ENCODE data around the gene SNTG2.
"Not testable (repeated sequence)": the region's sequence is repeated elsewhere in the genome, so short reads cannot be mapped to it uniquely, and the experiment has no call there.

Gene SNTG2

DNA sequence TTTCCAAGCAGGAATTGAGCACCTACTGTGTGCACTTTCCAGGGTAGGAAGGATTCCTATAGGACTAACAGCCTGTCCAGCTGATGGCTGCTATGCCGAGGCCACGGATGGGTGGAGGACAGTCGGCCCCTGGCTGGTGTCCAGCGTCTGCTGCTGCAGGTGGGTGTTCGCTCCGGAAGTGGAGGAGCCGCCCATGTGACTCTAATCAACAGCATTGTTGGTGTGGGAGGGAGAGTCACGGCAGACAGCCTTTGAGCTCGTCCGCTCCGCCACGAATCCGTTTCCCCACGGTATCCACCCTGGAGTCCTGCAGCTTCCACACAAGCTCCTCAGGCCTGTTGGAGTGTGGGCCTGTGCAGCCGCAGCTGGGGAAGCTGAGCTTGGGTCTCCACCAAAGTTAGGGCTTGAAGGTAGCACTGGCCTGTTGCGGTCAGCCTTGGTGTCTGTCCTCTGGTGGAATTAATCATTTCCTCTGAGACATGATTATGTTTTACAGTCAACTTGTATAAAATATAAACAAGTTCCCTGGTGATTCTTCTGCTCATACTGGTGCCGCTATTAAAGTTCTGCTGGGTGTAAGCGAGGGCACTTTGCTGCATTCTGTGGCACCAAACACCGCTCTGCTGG, 276.7 kb downstream of the SNTG2 start:
- in situ Hi-C loops (cut with MboI; ENCODE audit: low sequenced_read_pairs), result no loop called here

DNA sequence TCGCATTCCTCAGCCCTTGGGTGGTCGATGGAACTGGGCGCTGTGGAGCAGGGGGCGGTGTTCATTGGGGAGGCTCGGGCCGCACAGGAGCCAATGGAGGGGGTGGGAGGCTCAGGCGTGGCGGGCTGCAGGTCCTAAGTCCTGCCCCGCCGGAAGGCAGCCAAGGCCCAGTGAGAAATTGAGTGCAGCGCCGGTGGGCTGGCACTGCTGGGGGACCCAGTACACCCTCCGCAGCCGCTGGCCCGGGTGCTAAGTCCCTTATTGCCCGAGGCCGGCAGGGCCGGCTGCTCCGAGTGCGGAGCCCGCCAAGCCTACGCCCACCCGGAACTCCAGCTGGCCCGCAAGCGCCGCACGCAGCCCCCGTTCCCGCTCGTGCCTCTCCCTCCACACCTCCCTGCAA, 278.9 kb downstream of the SNTG2 start:
- in situ Hi-C loops (cut with MboI; ENCODE audit: low sequenced_read_pairs), result not testable (repeated sequence)

DNA sequence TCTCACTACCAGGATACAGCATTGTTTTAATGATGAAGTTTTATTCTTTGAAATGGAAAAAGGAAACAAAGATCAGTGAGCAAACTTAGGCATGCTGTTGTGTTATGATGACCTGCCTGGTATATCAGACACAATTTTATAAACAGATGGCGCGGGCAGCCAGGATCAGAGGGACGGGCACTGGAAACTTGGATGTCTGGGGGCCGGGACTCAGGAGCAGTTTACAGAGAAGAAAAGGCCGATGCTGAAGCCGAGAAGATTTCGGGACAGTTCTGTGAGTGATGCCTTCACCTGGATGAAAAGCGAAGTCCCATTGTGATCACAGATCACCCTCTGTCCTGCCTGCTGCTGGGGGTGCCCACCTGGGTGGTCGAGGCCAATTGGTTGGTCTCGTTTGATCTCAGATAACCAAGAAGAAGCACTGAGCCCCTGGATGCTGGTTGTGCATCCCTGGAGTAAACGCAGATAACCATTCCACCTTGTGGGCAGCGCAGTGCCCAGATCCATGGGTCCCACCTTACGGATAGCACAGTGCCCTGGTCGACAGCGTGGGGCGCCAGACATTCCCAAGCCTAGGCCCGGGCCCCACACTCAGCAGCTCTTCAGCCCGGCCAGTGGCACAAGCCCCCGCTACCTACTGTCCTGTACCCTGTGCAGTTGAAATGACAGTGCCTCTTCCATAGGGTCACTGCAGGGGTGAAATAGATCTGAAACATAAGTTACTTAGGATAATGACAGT, 279.7 kb downstream of the SNTG2 start:
- in situ Hi-C loops (cut with MboI; ENCODE audit: low sequenced_read_pairs), result no loop called here

DNA sequence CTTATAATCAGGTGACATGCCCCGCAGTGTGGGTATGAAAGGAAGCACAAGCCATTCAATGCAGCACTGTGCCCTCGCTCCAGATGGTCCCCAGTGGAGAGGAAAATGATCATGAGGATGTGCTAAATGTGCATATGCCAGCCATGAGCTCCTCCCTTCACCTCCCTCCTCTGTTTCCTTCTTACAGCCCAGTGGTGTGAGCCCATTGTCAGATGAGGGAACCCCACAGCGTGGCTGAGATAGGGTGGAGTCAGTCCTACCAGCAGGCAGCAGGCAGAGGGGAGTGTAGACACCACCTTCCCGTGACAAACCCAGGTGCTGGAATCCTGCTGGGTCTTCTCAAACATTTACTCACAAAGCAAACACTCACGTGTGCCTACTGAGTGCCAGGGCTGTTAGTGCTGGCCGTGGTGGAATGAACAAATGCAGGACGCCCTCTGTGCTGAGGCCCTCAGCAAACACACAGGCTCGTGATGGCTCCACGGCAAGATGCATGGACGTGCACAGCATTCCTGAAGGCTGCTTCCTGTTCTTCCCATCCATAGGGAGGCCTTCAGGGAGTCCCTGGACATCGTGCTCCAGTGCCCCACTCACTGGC, 280.9 kb downstream of the SNTG2 start:
- in situ Hi-C loops (cut with MboI; ENCODE audit: low sequenced_read_pairs), result no loop called here

DNA sequence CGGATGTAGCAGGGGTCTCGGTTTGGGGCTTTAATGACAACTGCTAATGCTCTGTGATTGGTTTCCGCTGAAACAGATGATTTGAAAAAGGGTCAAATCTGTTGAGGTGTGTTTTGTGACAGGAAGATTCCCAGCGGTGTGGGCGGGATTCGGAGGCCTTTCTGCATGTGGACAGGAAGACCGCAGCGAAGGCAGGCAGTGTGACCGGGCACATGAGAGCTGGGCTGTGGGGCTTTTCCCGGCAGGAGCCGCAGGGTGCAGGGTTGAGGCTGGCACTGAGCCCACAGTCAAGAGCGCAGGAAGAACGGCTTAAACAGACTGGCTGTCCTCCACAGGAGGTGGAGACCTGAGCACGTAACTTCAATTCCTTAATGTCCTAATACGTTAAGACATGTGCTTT, 282.6 kb downstream of the SNTG2 start:
- in situ Hi-C loops (cut with MboI; ENCODE audit: low sequenced_read_pairs), result no loop called here

DNA sequence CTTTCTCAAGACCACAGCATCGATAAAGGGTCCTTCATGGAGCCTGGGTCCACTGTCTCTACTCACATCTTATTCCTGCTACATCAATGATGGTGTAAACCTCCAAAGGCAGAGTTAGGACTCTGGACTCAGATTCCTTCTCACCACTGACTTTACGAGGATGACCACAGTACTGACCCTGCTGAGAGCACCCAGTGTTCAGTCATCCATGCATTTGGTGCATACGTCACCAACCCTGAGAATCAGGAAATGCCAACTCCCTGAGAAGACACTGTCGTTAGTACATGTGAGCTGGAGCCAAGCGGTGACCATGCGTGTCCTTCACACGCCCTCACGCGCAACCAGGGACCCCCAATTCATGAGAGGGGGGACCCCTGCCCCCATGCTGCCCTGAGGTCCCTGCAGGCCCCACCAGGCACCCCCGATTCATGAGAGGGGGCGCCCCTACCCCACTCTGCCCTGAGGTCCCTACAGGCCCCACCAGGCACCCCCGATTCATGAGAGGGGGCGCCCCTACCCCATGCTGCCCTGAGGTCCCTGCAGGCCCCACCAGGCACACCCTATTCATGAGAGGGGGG, 284.2 kb downstream of the SNTG2 start:
- in situ Hi-C loops (cut with MboI; ENCODE audit: low sequenced_read_pairs), result no loop called here

DNA sequence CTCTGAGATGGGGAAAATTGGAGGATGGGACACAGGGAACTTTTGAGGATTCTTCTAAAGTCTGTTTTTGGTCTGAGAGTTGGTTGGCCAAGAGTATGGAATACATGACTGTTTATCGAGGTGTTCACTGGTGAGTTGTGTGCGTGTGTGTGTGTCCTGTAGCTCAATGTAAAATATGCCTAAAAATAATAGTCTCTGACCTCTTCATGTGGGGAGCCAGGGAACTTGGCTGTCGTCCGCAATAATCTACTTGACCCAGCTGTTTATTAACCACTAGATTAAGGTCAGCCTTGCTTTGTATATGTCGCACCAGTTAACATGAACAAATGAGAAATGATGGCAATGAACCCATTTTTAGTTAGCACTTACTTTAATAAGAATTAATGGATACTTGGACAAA, 285.2 kb downstream of the SNTG2 start:
- in situ Hi-C loops (cut with MboI; ENCODE audit: low sequenced_read_pairs), result no loop called here

DNA sequence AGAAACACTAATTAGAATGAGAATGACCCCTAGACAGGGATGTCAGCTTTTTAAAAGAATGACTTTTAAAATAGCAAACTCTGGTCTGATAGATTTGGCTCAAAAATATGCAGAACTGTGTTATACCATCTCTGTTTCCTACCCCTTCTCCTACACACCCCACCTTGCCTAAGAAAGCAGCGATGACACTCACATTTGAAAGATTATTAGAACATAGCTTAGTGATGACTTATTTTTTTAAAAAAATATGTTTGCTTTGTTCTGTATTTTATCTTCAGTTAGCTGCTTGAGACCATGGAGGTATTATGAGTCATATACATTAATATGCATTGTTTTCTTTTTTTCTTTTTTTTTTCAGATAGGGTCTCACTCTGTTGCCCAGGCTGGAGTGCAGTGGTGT, 286.0 kb downstream of the SNTG2 start:
- in situ Hi-C loops (cut with MboI; ENCODE audit: low sequenced_read_pairs), result no loop called here

DNA sequence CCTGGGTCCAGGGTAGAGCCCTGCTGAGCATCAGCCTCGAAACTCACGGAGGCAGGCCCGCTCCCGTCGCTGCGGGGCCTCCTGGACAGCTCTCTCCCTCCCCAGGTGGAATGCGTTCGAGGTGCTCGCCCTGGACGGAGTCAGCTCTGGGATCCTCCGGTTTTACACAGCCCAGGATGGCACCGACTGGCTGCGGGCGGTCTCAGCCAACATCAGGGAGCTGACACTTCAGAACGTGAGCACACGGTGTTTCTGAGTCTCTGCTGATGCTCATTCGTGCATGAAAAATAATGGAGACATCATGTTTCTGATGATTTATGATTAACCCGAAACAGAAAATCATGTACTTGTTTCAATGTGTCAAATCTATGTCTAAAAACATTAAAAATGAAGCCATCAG, 287.1 kb downstream of the SNTG2 start:
- in situ Hi-C loops (cut with MboI; ENCODE audit: low sequenced_read_pairs), result no loop called here

DNA sequence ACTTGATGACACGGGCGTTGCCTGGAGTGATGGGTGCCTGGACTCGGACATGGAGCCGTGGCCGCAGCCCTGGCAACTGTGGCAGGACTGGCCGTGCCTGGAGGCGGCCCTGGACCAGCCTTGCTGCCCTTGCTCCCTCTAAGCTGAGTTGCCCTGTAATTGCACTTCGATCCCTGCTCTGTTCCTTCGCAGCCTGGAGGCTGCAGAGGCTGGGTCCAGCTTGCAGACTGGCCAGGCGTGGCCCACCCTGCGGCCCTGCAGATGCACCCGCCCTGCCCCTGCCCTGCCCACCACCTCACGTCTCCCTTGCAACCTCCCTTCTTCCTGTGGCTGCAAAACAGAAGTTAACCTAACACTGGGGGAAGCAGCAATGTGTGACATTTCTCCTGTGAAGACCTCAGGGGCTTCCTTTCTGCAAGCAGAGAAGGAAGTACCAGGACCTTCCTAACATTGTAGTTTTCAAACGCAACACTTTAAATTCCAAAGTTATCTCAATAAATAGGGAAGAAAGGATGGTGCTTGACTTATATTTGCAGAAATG, 288.0 kb downstream of the SNTG2 start:
- in situ Hi-C loops (cut with MboI; ENCODE audit: low sequenced_read_pairs), result no loop called here

DNA sequence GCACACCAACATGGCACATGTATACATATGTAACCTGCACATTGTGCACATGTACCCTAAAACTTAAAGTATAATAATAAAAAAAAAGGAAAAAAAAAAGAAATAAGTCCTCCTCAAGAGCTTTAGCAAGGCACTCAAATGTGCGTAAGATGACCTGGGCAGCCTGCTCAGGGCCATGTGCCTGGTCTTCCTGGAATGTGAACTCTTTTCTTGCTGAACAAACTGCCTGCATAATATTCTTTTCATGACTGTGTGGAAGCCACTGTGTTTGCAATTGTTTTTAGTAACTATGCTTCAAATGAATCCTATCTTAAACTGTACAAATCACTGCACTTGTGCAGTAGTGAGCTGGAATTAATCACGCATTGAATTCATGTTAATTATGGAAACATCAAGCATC, 294.5 kb downstream of the SNTG2 start:
- in situ Hi-C loops (cut with MboI; ENCODE audit: low sequenced_read_pairs), result no loop called here

DNA sequence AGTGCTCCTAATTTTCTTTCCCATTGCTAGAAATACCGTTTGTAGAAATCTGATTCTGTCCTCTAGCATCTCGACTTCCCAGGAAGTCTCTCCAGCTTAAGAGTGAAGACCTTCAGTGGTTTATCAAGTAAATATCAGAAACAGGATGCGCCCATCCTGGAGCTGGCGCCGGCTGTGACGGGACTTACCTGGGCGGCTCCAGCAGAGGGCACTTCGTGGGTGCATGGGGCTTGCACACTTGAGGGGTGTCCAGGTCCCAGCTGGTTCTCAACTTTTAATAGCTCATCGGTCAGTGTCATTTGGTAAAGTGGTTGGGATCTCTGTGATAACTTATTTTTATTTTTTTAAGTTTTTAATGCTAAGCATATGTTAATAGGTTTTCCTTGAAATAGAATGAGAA, 295.6 kb downstream of the SNTG2 start:
- in situ Hi-C loops (cut with MboI; ENCODE audit: low sequenced_read_pairs), result no loop called here

DNA sequence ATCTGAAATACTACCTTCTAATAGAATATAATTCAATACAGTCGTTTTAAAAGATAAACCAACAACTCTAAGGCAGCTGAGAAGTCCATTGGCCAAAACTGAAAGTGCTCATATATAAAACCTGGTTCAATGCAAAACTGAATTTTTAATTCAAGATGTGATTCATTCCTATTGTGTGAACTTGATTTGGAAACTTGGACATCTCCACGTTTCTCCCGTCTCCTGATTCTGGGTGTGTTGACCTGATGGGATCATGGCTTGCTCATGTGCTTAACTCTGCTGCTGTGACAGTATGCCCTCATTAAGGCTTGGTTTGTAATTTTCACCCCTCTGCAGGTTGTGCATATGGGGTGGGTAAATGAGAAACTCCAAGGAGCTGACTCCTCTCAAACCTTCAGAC, 296.3 kb downstream of the SNTG2 start:
- in situ Hi-C loops (cut with MboI; ENCODE audit: low sequenced_read_pairs), result no loop called here

DNA sequence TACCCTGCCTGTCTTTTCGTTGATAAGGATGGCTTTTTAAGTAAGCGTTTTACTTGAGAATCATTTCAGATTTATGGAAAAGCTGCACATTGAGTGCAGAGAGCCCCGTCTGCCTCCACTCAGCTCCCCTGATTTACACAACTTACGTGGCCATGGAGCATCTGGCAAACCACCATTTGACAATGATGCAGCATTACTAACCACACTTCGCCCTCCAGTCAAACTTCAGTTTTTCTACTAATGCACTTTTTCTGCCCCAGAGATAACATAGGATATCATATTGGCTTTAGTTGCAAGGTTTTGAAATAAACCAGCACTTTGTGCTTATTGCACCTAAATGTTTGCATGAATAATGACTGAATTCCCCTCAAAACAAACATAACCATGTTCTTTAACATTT, 297.5 kb downstream of the SNTG2 start:
- in situ Hi-C loops (cut with MboI; ENCODE audit: low sequenced_read_pairs), result no loop called here

DNA sequence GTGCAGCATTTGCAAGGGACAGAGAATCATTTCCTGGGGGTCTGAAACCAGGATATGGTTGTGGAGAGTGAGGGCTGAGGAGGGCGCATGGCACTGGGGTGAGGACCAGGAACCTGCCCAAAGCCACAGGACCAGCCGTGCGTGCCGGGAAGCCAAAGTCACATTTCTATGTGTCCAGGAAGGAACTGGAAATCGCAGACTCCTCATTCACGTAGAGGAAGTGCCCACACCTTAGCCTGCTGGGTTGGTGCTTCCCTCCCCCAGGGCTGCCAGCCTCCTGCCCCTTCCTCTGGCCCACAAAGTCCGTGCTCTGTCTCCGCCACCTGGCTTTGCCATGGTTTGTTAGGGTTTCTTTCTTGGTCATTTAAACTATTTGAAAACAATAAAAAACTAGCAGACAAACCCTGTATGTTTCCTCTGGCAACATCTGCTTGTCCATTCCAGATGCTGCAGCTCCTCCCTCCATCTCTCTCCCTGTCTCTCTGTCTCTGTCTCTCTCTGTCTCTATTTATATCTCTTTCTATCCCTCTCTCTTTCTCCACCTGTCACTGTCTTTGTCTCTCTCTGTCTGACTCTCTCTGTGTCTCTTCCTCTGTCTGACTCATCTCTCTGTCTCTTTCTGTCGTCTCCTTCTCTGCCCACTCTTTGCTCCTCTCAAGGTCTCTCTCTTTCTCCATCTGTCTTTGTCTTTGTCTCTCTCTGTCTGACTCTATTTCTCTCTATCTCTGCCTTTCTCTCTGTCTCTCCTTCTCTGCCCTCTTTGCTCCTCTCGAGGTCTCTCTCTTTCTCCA, 299.4 kb downstream of the SNTG2 start:
- in situ Hi-C loops (cut with MboI; ENCODE audit: low sequenced_read_pairs), result no loop called here

DNA sequence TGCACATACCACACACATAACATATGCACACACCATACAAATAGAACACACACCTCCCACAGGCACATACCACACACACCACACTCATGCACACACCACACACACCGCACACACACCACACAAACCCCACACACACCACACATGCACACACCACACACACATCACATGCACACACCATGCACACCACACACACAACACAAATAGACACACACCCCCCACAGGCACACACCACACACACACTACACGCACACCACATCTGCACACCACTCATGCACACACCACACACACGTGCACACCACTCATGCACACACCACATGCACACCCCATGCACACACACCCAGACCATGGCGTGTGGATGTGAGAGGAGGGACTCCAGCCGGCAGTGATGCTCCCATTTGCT, 300.9 kb downstream of the SNTG2 start:
- in situ Hi-C loops (cut with MboI; ENCODE audit: low sequenced_read_pairs), result no loop called here

DNA sequence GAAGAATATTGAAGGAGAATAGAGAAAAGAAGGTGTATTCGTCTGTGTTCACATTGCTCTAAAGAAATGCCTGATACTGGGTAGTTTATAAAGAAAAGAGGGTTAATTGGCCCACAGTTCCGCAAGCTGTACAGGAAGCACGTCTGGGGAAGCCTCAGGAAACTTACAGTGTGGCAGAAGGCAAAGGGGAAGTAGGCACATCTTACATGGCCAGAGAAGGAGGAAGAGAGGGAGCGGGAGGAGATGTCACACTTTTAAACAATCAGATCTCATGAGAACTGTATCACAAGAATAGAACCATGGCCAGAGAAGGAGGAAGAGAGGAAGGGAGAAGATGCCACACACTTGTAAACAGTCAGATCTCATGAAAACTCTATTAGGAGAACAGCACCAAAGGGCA, 303.0 kb downstream of the SNTG2 start:
- in situ Hi-C loops (cut with MboI; ENCODE audit: low sequenced_read_pairs), result no loop called here

DNA sequence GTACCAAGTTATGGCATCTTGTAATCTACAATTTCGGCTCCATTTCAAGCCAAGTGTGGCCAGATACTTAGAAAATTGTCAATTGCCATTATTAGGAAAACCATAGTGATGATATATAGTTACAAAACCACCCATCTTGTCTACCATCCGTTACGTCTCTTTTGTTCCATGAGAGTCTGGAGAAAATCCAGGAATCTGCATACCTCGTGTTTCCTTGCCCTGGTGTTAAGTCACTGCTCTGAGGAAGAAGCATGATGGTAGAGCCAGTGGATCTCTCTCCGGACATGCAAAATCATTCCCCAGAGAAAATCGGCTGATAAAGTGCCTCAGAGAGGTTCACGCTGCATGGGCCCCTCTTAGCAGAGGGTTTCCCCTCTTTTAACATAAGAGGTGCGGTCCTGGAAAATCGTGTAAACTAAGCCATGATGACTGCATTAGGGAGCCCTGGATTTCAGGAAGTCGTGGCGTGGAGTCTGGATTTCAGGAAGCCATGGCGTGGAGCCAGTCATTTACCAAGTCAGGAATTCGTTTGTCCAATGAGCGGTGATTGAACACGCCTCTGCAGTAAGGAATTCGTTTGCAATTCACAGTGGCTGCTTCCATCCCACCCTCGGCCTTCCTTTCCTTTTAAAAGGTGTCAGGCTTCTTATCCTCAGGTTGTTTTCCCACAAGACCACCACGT, 304.2 kb downstream of the SNTG2 start:
- in situ Hi-C loops (cut with MboI; ENCODE audit: low sequenced_read_pairs), result no loop called here

DNA sequence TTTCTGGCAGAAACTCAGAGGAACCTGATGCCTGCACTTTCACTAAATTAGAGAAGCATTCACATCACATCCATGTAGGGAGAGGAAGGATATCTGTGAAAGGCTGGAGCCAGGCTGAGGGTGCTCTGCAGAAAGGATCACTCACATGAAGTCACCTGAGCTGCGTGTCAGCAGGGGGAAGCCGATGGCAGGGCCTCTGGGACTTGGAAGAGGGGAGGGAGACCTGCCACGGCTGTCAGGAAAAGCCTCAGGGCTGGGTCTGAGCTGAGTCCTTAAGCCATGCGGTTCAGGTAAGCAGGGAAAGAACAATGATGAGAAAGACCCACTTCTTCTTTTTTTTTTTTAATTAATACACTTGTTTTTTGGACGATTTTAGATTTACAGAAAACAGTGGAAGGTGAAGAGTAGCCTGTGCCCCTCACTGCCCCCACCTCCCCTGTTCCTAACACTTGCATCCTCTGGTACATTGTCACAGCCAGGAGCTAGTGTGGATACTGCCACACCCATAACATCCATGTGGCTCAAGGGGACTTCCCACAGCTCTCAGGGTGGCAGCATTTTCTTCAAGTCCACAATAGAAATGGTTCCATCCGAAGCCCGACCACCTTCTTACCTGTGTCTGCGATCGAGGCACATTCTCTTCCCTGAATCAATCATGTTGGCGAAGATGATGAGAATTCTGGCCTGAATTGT, 306.1 kb downstream of the SNTG2 start:
- in situ Hi-C loops (cut with MboI; ENCODE audit: low sequenced_read_pairs), result no loop called here

DNA sequence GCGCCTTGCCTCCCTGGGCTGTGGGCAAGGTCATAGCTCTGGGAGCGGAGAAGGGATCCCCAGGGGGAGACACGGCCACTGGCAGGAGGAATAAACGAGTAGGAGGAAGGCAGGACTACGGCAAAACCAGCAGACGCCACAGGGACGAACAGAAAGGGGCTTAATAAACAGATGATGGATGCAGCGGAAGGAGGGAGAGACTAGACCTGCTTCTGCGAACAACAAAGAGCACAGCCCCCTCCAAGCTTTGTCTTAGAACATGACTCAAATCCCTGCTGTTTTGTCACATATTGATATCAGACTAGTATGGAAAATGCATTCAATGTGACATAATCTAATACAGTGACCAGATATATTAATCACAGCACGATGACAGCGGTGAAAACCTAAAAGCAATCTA, 306.7 kb downstream of the SNTG2 start:
- in situ Hi-C loops (cut with MboI; ENCODE audit: low sequenced_read_pairs), result no loop called here
